GM23248 (cell line): ENCODE measurements around the gene BPIFB3.

Experiments used
- EZH2 ChIP-seq: fragments of 200-600 bp; sonication (generic); IDR thresholded peaks from 2 replicates; pipeline ENCODE4 v1.6.1; 2018; ENCODE audit warnings: antibody characterized with exemption, mild to moderate bottlenecking; ENCODE audit not compliant: insufficient read depth, poor library complexity, severe bottlenecking
- EZH2phosphoT487 ChIP-seq: fragments of 200-600 bp; sonication (generic); IDR thresholded peaks from 2 replicates; pipeline ENCODE4 v1.6.1; 2018; ENCODE audit warnings: antibody characterized with exemption, moderate library complexity, mild to moderate bottlenecking, low read depth; ENCODE audit not compliant: insufficient read depth

DNA sequence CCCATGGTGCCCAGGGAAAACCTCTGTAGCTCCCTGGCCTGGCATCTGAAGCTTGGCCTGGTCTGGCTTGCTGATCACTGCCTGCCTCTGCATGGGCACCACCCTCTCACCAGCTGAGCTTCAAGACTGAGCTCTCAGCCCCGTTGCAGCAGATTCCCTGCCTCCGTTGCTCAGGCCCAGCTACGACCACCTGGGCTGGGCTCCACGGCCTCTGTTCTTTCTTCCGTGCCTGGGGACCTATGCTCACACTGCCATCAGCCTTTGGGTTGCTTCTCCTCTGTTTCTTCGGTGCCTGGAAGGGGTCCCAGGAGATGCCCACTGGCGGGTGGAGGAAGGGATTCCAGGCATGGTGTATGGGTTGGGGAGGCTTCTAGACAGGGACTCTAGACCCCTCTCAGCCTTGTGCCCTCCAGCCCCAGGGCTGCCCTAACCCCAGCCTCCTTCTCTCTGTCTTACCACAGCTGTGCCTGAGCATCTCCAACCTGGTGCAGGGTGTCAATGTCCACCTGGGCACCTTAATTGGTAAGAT lies 37.1 kb upstream of the BPIFB3 start:
- no peak for TF ChIP-seq EZH2
- no peak for TF ChIP-seq EZH2phosphoT487
